ENCODE results near the gene CPVL. TPM values are rescaled to one million over a fixed set of nuclear protein-coding genes. Genes with fewer than 3 reads are reported as not detected.

CPVL gene
- total RNA-seq, 1 donor from 2014 or later, result 22.2 TPM

- H3K36me3 Mint-ChIP-seq (ENCODE audit: low read depth, unreplicated experiment), result no peaks in the 10 kb centered on the region
- FAIRE-seq, result no peak
- Histone ChIP-seq H4K20me1 (ENCODE audit: insufficient read depth, low read length) (no peaks in the 10 kb centered on the region), H2AFZ (ENCODE audit: low read depth, low read length) (peak overlapping the region; percentile 74), H3K27me3 (ENCODE audit: insufficient read depth, low read length) (peaks cover 28% of the 10 kb centered on the region), H3K4me2 (ENCODE audit: low read length) (peak overlapping the region; percentile 84), H3K79me2 (ENCODE audit: insufficient read depth, low read length) (no peaks in the 10 kb centered on the region), H3K36me3 (ENCODE audit: insufficient read depth, low read length) (no peaks in the 10 kb centered on the region), H3K9ac (ENCODE audit: low read length) (no peak overlapping the region), H3K4me3 (ENCODE audit: insufficient read depth, low read depth, low read length) (peak overlapping the region; percentile 43), H3K27ac (ENCODE audit: low read depth, low read length) (no peak overlapping the region), H3K9me3 (ENCODE audit: insufficient read depth, low read depth, low read length) (no peaks in the 10 kb centered on the region), H3K4me1 (ENCODE audit: insufficient read depth, low read length) (peaks cover 23% of the 10 kb centered on the region)
- peaks cover 8% of the 10 kb centered on the region for H3K9me3 Mint-ChIP-seq (ENCODE audit: unreplicated experiment)
- peak overlapping the region; percentile 47 for H3K27ac Mint-ChIP-seq (ENCODE audit: unreplicated experiment)
- H3K4me1 Mint-ChIP-seq (ENCODE audit: low read depth, unreplicated experiment), result peaks cover 6% of the 10 kb centered on the region
- peaks cover 41% of the 10 kb centered on the region for H3K27me3 Mint-ChIP-seq (ENCODE audit: low read depth, unreplicated experiment)
- TF ChIP-seq EZH2 (IDR thresholded peaks at IDR 0.05; ENCODE audit: insufficient read depth, low read length), result peak; percentile 72
- TF ChIP-seq CTCF (IDR thresholded peaks at IDR 0.05; ENCODE audit: insufficient read depth, low read depth, low read length), result no peak
- DNase-seq (ENCODE audit: low read depth), result no peak
- peak overlapping the region; percentile 57 for H3K4me3 Mint-ChIP-seq (ENCODE audit: unreplicated experiment)
Observed at GRCh38 chr7:28957064-28957750, 189.1 kb downstream of the CPVL start.

DNA sequence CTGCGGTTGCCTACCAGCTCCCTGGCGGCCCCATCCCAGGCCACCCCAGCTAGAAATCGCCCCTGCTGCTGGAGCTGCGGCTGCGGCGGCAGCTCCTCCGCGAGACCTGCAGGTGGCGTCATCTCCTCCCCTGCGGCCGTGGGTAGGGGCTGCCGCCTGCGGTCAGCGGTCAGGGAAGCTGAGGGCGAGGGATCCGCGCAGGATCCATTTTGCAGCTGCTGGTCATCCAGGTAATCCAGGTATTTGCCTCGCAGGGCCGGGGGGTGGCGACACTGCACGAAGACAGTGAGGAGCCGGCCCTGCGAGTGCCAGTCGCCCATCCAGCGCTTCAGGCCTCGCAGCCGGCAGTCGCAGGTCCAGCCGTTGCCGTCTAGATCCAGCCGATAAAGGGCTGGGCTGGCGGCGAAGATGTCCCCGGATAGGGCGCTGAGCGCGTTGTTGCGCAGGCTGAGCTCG, 189.7 kb downstream of the CPVL start:
- peak overlapping the region; percentile 74 for H2AFZ ChIP-seq (ENCODE audit: low read depth, low read length)

More for the DNA sequence above, 189.7 kb downstream of the CPVL start:
- no peak overlapping the region for H3K4me3 Mint-ChIP-seq (ENCODE audit: unreplicated experiment)
- TF ChIP-seq EZH2 (IDR thresholded peaks at IDR 0.05; ENCODE audit: insufficient read depth, low read length) (no peak), CTCF (IDR thresholded peaks at IDR 0.05; ENCODE audit: insufficient read depth, low read depth, low read length) (peak; percentile 21)
- peak; percentile 34 for DNase-seq (ENCODE audit: low read depth)
- Histone ChIP-seq H3K36me3 (ENCODE audit: insufficient read depth, low read length) (no peaks in the 10 kb centered on the region), H3K4me3 (ENCODE audit: insufficient read depth, low read depth, low read length) (peak overlapping the region; percentile 43), H3K4me2 (ENCODE audit: low read length) (peak overlapping the region; percentile 84), H3K9me3 (ENCODE audit: insufficient read depth, low read depth, low read length) (no peaks in the 10 kb centered on the region), H4K20me1 (ENCODE audit: insufficient read depth, low read length) (no peaks in the 10 kb centered on the region), H3K27ac (ENCODE audit: low read depth, low read length) (no peak overlapping the region), H3K9ac (ENCODE audit: low read length) (no peak overlapping the region), H3K4me1 (ENCODE audit: insufficient read depth, low read length) (peaks cover 23% of the 10 kb centered on the region), H3K27me3 (ENCODE audit: insufficient read depth, low read length) (peaks cover 28% of the 10 kb centered on the region), H3K79me2 (ENCODE audit: insufficient read depth, low read length) (no peaks in the 10 kb centered on the region)
- no peak for FAIRE-seq
- peaks cover 6% of the 10 kb centered on the region for H3K4me1 Mint-ChIP-seq (ENCODE audit: low read depth, unreplicated experiment)
- no peaks in the 10 kb centered on the region for H3K36me3 Mint-ChIP-seq (ENCODE audit: low read depth, unreplicated experiment)
- H3K27ac Mint-ChIP-seq (ENCODE audit: unreplicated experiment), result no peak overlapping the region
- H3K9me3 Mint-ChIP-seq (ENCODE audit: unreplicated experiment), result peaks cover 8% of the 10 kb centered on the region
- H3K27me3 Mint-ChIP-seq (ENCODE audit: low read depth, unreplicated experiment), result peaks cover 39% of the 10 kb centered on the region
